ENCODE results near the gene SPEF2.

Gene SPEF2

DNA sequence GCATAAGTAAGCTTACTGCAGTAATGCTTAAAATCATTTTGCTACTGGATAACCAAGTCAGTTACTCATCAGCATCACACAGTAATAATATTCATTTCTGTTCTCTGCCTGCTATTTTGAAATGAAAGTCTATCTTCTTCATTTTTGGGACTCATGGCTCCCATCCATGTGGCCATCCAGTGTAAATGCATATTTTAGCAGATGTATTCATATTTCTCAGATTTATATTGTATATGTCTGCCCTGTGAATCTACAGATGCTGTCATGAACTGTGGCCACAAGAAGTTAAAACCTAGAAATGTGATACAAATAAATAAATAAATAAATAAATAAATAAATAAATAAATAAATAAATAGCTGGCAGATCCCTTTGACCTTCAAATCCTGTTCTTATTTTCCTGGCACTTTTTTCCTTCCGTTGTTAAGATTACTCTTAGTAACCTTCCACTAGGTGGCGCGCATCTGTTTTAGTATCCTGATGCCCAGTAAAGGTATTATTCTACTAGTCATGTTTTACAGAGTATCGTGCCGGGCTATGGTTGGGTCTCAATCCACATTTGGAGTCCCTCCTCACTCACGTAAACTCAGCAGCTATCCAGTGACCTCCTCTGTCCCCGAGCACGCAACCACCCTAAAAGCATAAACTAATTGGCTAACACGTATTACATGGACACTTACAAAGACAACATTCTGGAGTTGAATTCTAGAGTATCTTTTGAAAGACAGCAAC lies 159.9 kb downstream of the SPEF2 start:
- no peaks in the 10 kb centered on the region for H3K4me1 ChIP-seq (ENCODE audit: control insufficient read depth in 1 of 2, insufficient read depth in 2 of 2, low read length in 2 of 2)
- no peaks in the 10 kb centered on the region for H3K36me3 ChIP-seq (ENCODE audit: control insufficient read depth in 1 of 2, insufficient read depth in 2 of 2, low read length in 2 of 2)
- H3K27me3 ChIP-seq (ENCODE audit: control insufficient read depth in 1 of 2, insufficient read depth in 2 of 2, low read length in 2 of 2), result no peaks in the 10 kb centered on the region
- H3K9me3 ChIP-seq (ENCODE audit: control insufficient read depth in 1 of 2, low read length in 2 of 2), result no peaks in the 10 kb centered on the region
- no peak overlapping the region for H3K27ac ChIP-seq (ENCODE audit: low read depth, low read length)
- H3K9ac ChIP-seq (ENCODE audit: low read depth in 1 of 2, low read length in 2 of 2), result no peak overlapping the region
- H3K4me3 ChIP-seq (ENCODE audit: low read depth in 1 of 2, low read length in 2 of 2), result no peak overlapping the region

GRCh38 chr5:35778259-35778769 lies 160.7 kb downstream of the SPEF2 start:
- no peaks in the 10 kb centered on the region for H3K27me3 ChIP-seq (ENCODE audit: control insufficient read depth in 1 of 2, insufficient read depth in 2 of 2, low read length in 2 of 2)
- no peak overlapping the region for H3K4me3 ChIP-seq (ENCODE audit: low read depth in 1 of 2, low read length in 2 of 2)
- no peaks in the 10 kb centered on the region for H3K4me1 ChIP-seq (ENCODE audit: control insufficient read depth in 1 of 2, insufficient read depth in 2 of 2, low read length in 2 of 2)
- H3K9ac ChIP-seq (ENCODE audit: low read depth in 1 of 2, low read length in 2 of 2), result no peak overlapping the region
- no peaks in the 10 kb centered on the region for H3K9me3 ChIP-seq (ENCODE audit: control insufficient read depth in 1 of 2, low read length in 2 of 2)
- no peaks in the 10 kb centered on the region for H3K36me3 ChIP-seq (ENCODE audit: control insufficient read depth in 1 of 2, insufficient read depth in 2 of 2, low read length in 2 of 2)
- no peak overlapping the region for H3K27ac ChIP-seq (ENCODE audit: low read depth, low read length)

DNA sequence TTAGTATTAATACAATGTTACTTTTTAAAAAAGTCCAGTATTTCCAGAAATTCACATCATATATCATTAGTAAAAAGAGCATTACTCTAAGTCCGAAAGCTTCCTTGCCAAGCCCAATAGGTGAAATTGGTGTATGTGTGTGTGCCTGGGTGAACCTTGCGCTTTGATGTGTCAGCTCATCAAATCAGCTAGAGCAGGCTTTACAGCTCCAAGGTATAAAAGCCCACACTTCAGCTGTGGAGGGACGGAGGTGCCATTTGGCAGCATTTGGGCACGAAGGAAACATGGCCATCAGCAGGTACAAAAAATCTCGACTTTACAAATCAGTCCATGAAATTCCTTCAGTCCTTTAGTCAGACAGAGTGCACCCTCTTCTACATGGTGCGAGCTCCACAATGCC lies 162.6 kb downstream of the SPEF2 start:
- H3K4me1 ChIP-seq (ENCODE audit: control insufficient read depth in 1 of 2, insufficient read depth in 2 of 2, low read length in 2 of 2), result no peaks in the 10 kb centered on the region
- H3K4me3 ChIP-seq (ENCODE audit: low read depth in 1 of 2, low read length in 2 of 2), result no peak overlapping the region
- H3K9ac ChIP-seq (ENCODE audit: low read depth in 1 of 2, low read length in 2 of 2), result peak overlapping the region in 1 of 2 donors; percentile 6
- H3K27ac ChIP-seq (ENCODE audit: low read depth, low read length), result no peak overlapping the region
- no peaks in the 10 kb centered on the region for H3K9me3 ChIP-seq (ENCODE audit: control insufficient read depth in 1 of 2, low read length in 2 of 2)
- no peaks in the 10 kb centered on the region for H3K27me3 ChIP-seq (ENCODE audit: control insufficient read depth in 1 of 2, insufficient read depth in 2 of 2, low read length in 2 of 2)
- H3K36me3 ChIP-seq (ENCODE audit: control insufficient read depth in 1 of 2, insufficient read depth in 2 of 2, low read length in 2 of 2), result no peaks in the 10 kb centered on the region

DNA sequence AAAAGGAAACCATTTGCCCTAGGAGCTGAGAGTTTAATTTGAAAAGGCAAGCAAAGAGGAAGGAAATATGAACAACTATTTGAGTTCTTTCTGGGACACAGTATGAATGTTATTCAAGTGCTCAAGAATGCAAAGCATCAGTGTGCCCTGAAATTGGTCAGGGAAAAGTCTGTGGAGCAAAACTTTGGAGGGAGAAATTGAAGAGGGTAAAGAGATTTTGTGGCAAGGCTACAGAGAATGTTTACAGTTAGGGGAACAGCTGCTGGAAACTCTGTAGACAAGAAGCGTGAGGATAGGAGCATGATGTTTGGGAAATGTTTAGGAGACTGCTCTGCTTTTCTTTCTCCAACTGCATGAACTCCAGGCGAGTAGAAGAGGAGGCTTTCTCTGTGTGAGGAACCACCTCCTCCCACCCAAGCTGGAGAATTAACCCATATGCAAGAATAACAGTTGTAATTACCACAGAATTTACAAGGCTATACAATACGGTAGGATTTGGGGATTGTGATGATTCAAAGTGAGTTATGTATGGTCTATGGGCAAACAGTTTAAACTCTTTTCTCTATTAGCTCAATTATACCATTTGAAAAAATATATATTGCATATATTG lies 163.6 kb downstream of the SPEF2 start:
- Histone ChIP-seq H3K4me3 (ENCODE audit: low read depth in 1 of 2, low read length in 2 of 2) (no peak overlapping the region), H3K9me3 (ENCODE audit: control insufficient read depth in 1 of 2, low read length in 2 of 2) (no peaks in the 10 kb centered on the region), H3K4me1 (ENCODE audit: control insufficient read depth in 1 of 2, insufficient read depth in 2 of 2, low read length in 2 of 2) (no peaks in the 10 kb centered on the region), H3K27me3 (ENCODE audit: control insufficient read depth in 1 of 2, insufficient read depth in 2 of 2, low read length in 2 of 2) (no peaks in the 10 kb centered on the region), H3K9ac (ENCODE audit: low read depth in 1 of 2, low read length in 2 of 2) (no peak overlapping the region), H3K36me3 (ENCODE audit: control insufficient read depth in 1 of 2, insufficient read depth in 2 of 2, low read length in 2 of 2) (no peaks in the 10 kb centered on the region), H3K27ac (ENCODE audit: low read depth, low read length) (no peak overlapping the region)

DNA sequence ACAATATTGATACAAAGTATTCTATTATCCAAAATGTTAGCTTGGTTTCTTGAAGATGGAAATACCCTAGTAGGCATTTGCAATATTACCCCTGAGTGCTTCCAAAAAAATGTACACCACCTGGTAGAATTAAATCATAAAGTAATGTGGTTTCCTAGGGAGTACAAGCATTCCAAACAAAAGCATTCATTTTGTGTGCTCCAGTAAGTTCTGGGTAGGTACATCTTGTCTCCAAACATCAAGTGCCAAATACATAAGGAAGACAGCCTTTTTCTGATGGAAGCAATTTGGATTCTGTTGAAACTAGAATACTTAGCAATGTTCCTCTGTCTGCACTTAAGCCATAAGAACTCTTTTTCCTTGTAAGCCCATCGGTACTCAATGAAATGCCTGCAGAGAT lies 165.9 kb downstream of the SPEF2 start:
- no peak overlapping the region for H3K9ac ChIP-seq (ENCODE audit: low read depth in 1 of 2, low read length in 2 of 2)
- H3K27ac ChIP-seq (ENCODE audit: low read depth, low read length), result no peak overlapping the region
- H3K4me3 ChIP-seq (ENCODE audit: low read depth in 1 of 2, low read length in 2 of 2), result no peak overlapping the region
- no peaks in the 10 kb centered on the region for H3K9me3 ChIP-seq (ENCODE audit: control insufficient read depth in 1 of 2, low read length in 2 of 2)
- no peaks in the 10 kb centered on the region for H3K4me1 ChIP-seq (ENCODE audit: control insufficient read depth in 1 of 2, insufficient read depth in 2 of 2, low read length in 2 of 2)
- peaks cover 0 to 4% of the 10 kb centered on the region in 2 donors for H3K27me3 ChIP-seq (ENCODE audit: control insufficient read depth in 1 of 2, insufficient read depth in 2 of 2, low read length in 2 of 2)
- no peaks in the 10 kb centered on the region for H3K36me3 ChIP-seq (ENCODE audit: control insufficient read depth in 1 of 2, insufficient read depth in 2 of 2, low read length in 2 of 2)

GRCh38 chr5:35785601-35786085 lies 168.0 kb downstream of the SPEF2 start:
- Histone ChIP-seq H3K4me1 (ENCODE audit: control insufficient read depth in 1 of 2, insufficient read depth in 2 of 2, low read length in 2 of 2) (no peaks in the 10 kb centered on the region), H3K27ac (ENCODE audit: low read depth, low read length) (no peak overlapping the region)

GRCh38 chr5:35788724-35789123 lies 171.1 kb downstream of the SPEF2 start:
- no peak overlapping the region for H3K27ac ChIP-seq (ENCODE audit: low read depth, low read length)
- H3K36me3 ChIP-seq (ENCODE audit: control insufficient read depth in 1 of 2, insufficient read depth in 2 of 2, low read length in 2 of 2), result no peaks in the 10 kb centered on the region
- no peak overlapping the region for H3K9ac ChIP-seq (ENCODE audit: low read depth in 1 of 2, low read length in 2 of 2)
- no peak overlapping the region for H3K4me3 ChIP-seq (ENCODE audit: low read depth in 1 of 2, low read length in 2 of 2)
- H3K4me1 ChIP-seq (ENCODE audit: control insufficient read depth in 1 of 2, insufficient read depth in 2 of 2, low read length in 2 of 2), result peaks cover 0 to 3% of the 10 kb centered on the region in 2 donors
- peaks cover 0 to 4% of the 10 kb centered on the region in 2 donors for H3K27me3 ChIP-seq (ENCODE audit: control insufficient read depth in 1 of 2, insufficient read depth in 2 of 2, low read length in 2 of 2)
- H3K9me3 ChIP-seq (ENCODE audit: control insufficient read depth in 1 of 2, low read length in 2 of 2), result no peaks in the 10 kb centered on the region

More at GRCh38 chr5:35785601-35786085, 168.0 kb downstream of the SPEF2 start:
- no peak overlapping the region for H3K4me3 ChIP-seq (ENCODE audit: low read depth in 1 of 2, low read length in 2 of 2)
- no peaks in the 10 kb centered on the region for H3K36me3 ChIP-seq (ENCODE audit: control insufficient read depth in 1 of 2, insufficient read depth in 2 of 2, low read length in 2 of 2)
- no peaks in the 10 kb centered on the region for H3K9me3 ChIP-seq (ENCODE audit: control insufficient read depth in 1 of 2, low read length in 2 of 2)
- H3K27me3 ChIP-seq (ENCODE audit: control insufficient read depth in 1 of 2, insufficient read depth in 2 of 2, low read length in 2 of 2), result peaks cover 0 to 4% of the 10 kb centered on the region in 2 donors
- H3K9ac ChIP-seq (ENCODE audit: low read depth in 1 of 2, low read length in 2 of 2), result no peak overlapping the region

DNA sequence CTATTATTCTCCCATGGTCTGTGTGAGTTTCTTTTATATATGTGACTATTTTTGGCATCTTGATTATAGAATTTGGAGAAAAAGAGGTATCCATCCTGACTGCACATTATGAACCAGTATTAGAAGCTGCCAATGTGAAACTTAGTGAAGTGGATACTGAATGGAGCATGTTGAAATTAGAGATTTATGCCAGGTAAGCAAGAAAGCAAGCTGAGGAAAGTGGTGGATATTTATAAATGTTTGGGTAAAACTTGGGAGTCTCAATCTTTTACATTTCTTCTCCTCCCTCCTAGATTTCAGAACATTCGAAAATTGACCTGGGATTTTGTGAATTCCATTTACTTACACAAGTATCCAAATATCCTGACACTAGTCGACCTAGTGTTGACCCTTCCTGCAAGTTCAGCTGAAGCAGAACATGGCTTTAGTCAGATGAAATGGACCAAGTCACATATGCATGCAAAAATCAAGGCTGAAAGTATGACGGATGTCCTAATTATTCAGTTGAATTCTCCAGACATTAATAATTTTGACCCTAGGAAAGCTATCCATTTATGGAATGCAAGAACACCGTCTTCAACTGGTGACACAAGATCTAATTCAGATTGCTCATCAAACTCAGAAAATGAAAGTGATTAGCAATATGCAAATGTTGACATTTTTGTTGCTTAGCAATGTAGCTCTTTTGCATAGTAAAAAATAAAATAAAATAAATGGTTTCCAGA lies 172.2 kb downstream of the SPEF2 start:
- Histone ChIP-seq H3K27me3 (ENCODE audit: control insufficient read depth in 1 of 2, insufficient read depth in 2 of 2, low read length in 2 of 2) (peaks cover 0 to 4% of the 10 kb centered on the region in 2 donors), H3K9ac (ENCODE audit: low read depth in 1 of 2, low read length in 2 of 2) (no peak overlapping the region), H3K4me3 (ENCODE audit: low read depth in 1 of 2, low read length in 2 of 2) (no peak overlapping the region), H3K27ac (ENCODE audit: low read depth, low read length) (no peak overlapping the region), H3K4me1 (ENCODE audit: control insufficient read depth in 1 of 2, insufficient read depth in 2 of 2, low read length in 2 of 2) (peaks cover 0 to 3% of the 10 kb centered on the region in 2 donors), H3K9me3 (ENCODE audit: control insufficient read depth in 1 of 2, low read length in 2 of 2) (no peaks in the 10 kb centered on the region), H3K36me3 (ENCODE audit: control insufficient read depth in 1 of 2, insufficient read depth in 2 of 2, low read length in 2 of 2) (no peaks in the 10 kb centered on the region)

- Histone ChIP-seq H3K27ac (ENCODE audit: low read depth, low read length) (no peak overlapping the region), H3K9ac (ENCODE audit: low read depth in 1 of 2, low read length in 2 of 2) (no peak overlapping the region), H3K36me3 (ENCODE audit: control insufficient read depth in 1 of 2, insufficient read depth in 2 of 2, low read length in 2 of 2) (no peaks in the 10 kb centered on the region), H3K27me3 (ENCODE audit: control insufficient read depth in 1 of 2, insufficient read depth in 2 of 2, low read length in 2 of 2) (peaks cover 0 to 4% of the 10 kb centered on the region in 2 donors), H3K9me3 (ENCODE audit: control insufficient read depth in 1 of 2, low read length in 2 of 2) (no peaks in the 10 kb centered on the region), H3K4me1 (ENCODE audit: control insufficient read depth in 1 of 2, insufficient read depth in 2 of 2, low read length in 2 of 2) (peaks cover 0 to 3% of the 10 kb centered on the region in 2 donors), H3K4me3 (ENCODE audit: low read depth in 1 of 2, low read length in 2 of 2) (no peak overlapping the region)
These were observed 172.8 kb downstream of the SPEF2 start for GRCh38 chr5:35790457-35790822.

GRCh38 chr5:35794328-35794619 lies 176.6 kb downstream of the SPEF2 start:
- Histone ChIP-seq H3K27ac (ENCODE audit: low read depth, low read length) (no peak overlapping the region), H3K4me3 (ENCODE audit: low read depth in 1 of 2, low read length in 2 of 2) (no peak overlapping the region), H3K36me3 (ENCODE audit: control insufficient read depth in 1 of 2, insufficient read depth in 2 of 2, low read length in 2 of 2) (no peaks in the 10 kb centered on the region), H3K9ac (ENCODE audit: low read depth in 1 of 2, low read length in 2 of 2) (no peak overlapping the region), H3K9me3 (ENCODE audit: control insufficient read depth in 1 of 2, low read length in 2 of 2) (no peaks in the 10 kb centered on the region), H3K4me1 (ENCODE audit: control insufficient read depth in 1 of 2, insufficient read depth in 2 of 2, low read length in 2 of 2) (peaks cover 3 to 9% of the 10 kb centered on the region in 2 donors), H3K27me3 (ENCODE audit: control insufficient read depth in 1 of 2, insufficient read depth in 2 of 2, low read length in 2 of 2) (no peaks in the 10 kb centered on the region)

Measured in duodenal mucosa (tissue), 2 donors.